OCI-LY1 (cell line): ENCODE data around the gene ZNF148.

Experiments
- EZH2 ChIP-seq: fragments of 200-600 bp; sonication (generic), shearing (Covaris generic); IDR thresholded peaks from 2 replicates; pipeline ENCODE4 v1.8.0; 2017; ENCODE audit warnings: borderline replicate concordance, mixed run types, mild to moderate bottlenecking, antibody characterized with exemption, low read length, moderate library complexity, mixed read lengths
- TF ChIP-seq, protein P1 (sequence below): fragments of 200-600 bp; sonication (generic), shearing (Covaris generic); IDR thresholded peaks from 2 replicates; pipeline ENCODE4 v1.5.1; 2017; ENCODE audit warnings: mild to moderate bottlenecking, antibody characterized with exemption, low read length, moderate library complexity, mixed read lengths

GRCh38 chr3:125353659-125354058 is 21.5 kb downstream of the ZNF148 start:
- TF ChIP-seq, protein P1, sequence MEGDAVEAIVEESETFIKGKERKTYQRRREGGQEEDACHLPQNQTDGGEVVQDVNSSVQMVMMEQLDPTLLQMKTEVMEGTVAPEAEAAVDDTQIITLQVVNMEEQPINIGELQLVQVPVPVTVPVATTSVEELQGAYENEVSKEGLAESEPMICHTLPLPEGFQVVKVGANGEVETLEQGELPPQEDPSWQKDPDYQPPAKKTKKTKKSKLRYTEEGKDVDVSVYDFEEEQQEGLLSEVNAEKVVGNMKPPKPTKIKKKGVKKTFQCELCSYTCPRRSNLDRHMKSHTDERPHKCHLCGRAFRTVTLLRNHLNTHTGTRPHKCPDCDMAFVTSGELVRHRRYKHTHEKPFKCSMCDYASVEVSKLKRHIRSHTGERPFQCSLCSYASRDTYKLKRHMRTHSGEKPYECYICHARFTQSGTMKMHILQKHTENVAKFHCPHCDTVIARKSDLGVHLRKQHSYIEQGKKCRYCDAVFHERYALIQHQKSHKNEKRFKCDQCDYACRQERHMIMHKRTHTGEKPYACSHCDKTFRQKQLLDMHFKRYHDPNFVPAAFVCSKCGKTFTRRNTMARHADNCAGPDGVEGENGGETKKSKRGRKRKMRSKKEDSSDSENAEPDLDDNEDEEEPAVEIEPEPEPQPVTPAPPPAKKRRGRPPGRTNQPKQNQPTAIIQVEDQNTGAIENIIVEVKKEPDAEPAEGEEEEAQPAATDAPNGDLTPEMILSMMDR, result no peak
- no peak for TF ChIP-seq EZH2
